Occipital lobe (tissue), 2 donors: ENCODE data around the gene ANKRD42. TPM values are rescaled to one million over a fixed set of nuclear protein-coding genes. Genes with fewer than 3 reads are reported as not detected.
"Not testable (repeated sequence)": the region's sequence is repeated elsewhere in the genome, so short reads cannot be mapped to it uniquely, and the experiment has no call there.

Experiments used
- DNase-seq: peaks from one replicate; lab custom pipeline; 2025; lab: John Stamatoyannopoulos, UW
- total RNA-seq: library from RNA; depleted of rRNA; stranded (reverse); fragments of >200 nt; gene quantifications from one replicate; pipeline ENCODE4 v1.2.3, GENCODE V29; 2014

ANKRD42 gene
- total RNA-seq, 1 donor from 2014 or later = 7.3 TPM

DNA sequence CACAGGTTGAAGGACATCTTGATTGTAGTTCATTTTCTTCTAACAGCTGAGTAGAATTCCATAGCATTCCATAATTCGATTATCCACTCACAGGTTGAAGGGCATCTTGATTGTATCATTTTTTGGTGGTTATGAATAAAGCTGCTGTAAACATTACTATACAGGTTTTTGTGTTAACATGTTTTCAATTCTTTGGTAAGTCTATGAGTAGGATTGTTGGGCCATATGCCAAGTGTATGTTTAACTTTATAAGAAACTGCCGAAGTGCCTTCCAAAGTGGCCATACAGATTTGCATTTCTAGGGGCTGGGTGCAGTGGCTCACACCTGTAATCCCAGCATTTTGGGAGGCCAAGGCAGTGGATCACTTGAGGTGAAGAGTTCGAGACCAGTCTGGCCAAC lies 44.6 kb downstream of the ANKRD42 start:
- DNase-seq = no peak

GRCh38 chr11:83241291-83241946 lies 47.9 kb downstream of the ANKRD42 start:
- DNase-seq = no peak

GRCh38 chr11:83249445-83249844 lies 55.9 kb downstream of the ANKRD42 start:
- no peak for DNase-seq

GRCh38 chr11:83249972-83250593 lies 56.6 kb downstream of the ANKRD42 start:
- DNase-seq = no peak

GRCh38 chr11:83252266-83252665 lies 58.8 kb downstream of the ANKRD42 start:
- DNase-seq = no peak

DNA sequence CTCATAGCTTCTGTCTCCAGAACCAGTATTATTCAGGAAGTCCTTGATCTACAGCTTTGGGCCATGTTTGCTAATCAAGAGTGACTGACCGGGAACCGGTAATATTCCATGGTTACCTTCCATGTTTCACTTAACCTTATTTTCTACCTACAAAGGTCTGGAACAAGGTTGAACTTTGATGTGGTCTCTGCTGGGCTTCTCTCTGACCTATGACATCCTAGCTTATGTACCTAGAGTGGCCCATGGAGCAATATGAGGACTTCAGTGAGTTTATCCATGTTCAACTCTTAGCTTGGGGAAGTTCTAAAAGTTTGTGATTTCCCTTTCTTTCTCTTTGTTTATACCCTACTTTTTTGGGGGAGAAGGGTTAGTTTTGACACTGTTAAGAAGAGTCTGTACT lies 59.4 kb downstream of the ANKRD42 start:
- no peak for DNase-seq

DNA sequence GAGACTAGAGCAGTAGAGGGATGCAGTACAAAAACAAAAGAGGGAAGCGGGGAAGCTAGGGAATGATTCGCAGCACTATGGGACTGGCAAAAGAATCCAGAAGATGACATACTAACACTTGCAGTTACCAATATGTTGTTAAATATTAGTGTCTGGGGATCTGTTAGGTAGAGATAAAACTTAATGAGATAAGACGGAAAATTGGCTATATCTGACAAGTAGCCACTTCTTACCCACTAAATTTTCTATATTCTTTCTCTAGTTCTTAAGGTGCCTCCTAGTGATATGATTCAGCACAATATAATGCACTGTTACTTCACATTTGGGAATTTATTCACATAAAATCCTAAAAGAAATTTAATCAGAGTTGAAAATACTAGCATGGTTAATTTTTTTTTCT lies 61.9 kb downstream of the ANKRD42 start:
- no peak for DNase-seq

- DNase-seq = no peak
Observed at GRCh38 chr11:83256602-83257340, 63.3 kb downstream of the ANKRD42 start.

DNA sequence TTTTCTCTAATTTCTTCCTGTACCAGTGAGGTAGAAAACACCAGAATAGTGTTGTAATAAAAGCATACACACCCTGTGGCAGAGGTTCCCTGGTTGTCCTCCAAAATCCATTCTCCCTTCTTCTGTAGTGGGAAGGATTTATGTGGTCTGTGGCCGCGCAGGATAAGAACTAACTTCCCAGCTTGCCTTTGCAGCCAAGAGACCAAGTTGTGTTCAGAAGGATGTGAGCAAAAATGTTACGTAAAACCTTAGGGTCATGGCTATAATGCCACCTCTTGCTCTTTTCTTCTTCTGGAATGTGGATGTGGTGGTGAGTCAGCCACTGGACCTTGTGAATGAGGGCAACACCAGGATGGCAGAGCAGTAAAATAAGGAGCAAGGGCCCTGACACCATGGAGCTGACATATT lies 64.3 kb downstream of the ANKRD42 start:
- DNase-seq = no peak

DNA sequence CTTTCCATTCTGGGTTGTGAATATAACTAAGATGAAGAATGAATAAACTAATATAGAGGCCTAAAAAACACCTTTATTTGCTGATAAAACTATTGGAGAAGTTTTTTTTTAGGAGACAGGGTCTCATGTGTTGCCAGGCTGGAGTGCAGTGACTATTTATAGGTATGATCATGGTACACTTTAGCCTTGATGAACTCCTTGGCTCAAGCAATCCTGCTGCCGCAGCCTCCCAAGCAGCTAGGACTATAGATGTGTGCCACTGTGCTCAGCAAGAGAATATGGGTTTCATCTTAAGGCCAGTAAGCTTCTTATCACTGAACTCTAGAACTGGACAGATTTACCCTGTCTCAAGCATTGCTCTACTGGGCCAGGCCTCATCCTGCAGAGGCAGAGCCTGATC lies 66.0 kb downstream of the ANKRD42 start:
- DNase-seq = no peak

- no peak for DNase-seq
Observed at GRCh38 chr11:83265331-83265730, 71.8 kb downstream of the ANKRD42 start.

DNA sequence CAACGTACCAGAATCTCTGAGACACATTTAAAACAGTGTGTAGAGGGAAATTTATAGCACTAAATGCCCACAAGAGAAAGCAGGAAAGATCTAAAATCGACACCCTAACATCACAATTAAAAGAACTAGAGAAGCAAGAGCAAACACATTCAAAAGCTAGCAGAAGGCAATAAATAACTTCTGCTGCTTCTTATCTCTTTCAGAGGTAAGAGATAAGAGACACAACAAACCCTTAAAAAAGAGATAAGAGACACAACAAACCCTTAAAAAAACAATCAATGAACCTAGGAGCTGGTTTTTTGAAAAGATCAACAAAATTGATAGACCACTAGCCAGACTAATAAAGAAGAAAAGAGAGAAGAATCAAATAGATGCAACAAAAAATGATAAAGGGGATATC lies 75.6 kb downstream of the ANKRD42 start:
- DNase-seq = not testable (repeated sequence)

- DNase-seq = not testable (repeated sequence)
Observed at GRCh38 chr11:83271734-83272133, 78.2 kb downstream of the ANKRD42 start.

GRCh38 chr11:83272627-83273026 lies 79.1 kb downstream of the ANKRD42 start:
- DNase-seq = no peak

- no peak for DNase-seq
Observed at GRCh38 chr11:83275888-83276641, 82.6 kb downstream of the ANKRD42 start.

DNA sequence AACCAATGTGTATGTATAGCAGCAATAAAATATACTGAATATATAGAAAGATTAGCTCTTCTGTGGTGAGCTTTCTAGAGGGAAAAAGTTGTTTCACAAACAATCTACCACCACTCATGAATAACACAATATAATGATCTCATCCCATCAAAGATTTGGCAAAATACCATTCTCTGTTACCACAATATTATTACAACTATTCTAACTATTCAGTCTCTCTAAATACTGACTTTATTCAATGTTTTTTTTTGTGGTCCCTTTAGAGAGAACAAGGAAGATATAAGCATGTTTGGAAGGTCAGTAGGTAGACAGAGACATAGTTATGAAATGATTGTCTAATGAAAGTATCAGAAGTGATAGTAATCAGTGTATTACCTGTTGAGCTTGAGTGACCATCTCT lies 84.8 kb downstream of the ANKRD42 start:
- DNase-seq = no peak

- DNase-seq = no peak
Observed at GRCh38 chr11:83280256-83280655, 86.7 kb downstream of the ANKRD42 start.

DNA sequence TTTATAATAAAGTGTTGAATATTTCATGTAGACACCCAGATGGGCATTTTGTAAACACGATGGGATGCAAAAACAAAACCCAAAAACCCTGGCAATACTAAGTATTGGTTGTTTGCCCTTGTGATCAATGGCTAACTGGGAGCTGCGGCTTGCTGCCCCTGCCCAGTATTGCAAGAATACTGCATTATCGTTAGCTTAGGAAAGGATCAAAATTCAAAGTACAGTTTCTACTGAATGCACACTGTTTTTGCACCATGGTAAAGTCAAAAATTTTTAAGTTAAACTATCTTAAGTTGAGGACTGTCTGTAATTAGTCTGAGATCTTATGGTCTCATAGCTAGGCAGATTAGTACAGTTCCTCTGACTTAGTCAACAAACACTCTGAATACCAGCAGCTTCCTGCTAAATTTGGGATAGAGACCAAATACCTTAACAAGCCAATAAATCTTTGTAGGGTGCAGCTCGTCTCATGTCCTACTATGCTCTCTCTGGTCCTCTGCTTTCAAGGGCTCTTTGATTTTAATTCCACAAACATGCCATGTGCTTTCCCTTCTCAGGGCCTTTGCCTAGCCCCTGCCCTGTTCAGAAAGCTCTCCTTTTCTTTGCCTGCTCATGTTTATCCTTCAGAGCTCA lies 88.7 kb downstream of the ANKRD42 start:
- DNase-seq = no peak

DNA sequence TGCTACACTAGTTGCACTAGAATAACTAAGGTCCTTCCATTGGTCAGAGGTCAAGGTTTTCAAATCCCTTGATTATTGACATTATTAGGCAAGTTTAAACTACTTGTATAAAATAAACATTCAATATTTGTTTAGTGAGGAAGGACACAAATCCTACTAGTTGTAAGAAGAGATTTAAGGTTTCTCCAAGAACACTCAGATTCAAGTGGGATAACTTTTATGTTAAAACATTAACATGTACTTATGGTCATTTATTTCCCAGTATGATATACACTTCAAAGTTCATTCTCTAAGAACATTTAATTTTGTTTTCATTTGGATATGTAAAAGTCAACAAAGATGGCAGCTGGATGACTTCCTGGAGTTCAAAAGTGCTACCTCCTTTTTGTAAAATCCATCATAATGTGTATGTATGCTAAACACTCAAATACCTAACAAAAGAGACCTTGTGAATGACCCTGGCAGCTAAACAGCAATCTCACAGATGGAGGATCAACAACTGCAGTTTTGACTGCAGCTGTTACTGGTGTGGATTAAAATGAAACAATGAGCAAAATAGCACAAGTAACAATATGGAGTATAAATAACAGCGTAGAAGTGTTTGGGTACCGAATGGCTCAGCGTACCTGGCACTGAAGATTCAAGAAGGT lies 91.1 kb downstream of the ANKRD42 start:
- DNase-seq = no peak

- DNase-seq = no peak
Observed at GRCh38 chr11:83285151-83285770, 91.7 kb downstream of the ANKRD42 start.
